ENCODE results near the gene ADARB2.

DNA sequence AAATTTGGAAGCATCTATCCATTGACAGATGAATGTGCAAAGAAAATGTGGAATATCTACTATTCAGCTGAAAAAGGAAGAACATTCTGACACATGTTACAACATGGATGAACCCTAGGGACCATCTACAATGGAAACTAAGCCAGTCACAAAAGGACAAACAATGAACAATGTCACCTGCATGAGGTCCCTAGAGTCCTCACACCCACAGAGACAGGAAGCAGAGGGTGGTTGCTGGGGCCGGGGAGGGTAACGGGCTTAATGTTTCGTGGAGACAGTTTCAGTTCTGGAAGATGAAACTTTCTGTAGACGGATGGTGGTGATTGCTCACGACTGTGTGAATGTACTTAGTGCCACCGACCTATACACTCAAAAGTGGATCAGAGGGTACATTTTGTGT is 282.9 kb downstream of the ADARB2 start:
- TF ChIP-seq, protein P1, sequence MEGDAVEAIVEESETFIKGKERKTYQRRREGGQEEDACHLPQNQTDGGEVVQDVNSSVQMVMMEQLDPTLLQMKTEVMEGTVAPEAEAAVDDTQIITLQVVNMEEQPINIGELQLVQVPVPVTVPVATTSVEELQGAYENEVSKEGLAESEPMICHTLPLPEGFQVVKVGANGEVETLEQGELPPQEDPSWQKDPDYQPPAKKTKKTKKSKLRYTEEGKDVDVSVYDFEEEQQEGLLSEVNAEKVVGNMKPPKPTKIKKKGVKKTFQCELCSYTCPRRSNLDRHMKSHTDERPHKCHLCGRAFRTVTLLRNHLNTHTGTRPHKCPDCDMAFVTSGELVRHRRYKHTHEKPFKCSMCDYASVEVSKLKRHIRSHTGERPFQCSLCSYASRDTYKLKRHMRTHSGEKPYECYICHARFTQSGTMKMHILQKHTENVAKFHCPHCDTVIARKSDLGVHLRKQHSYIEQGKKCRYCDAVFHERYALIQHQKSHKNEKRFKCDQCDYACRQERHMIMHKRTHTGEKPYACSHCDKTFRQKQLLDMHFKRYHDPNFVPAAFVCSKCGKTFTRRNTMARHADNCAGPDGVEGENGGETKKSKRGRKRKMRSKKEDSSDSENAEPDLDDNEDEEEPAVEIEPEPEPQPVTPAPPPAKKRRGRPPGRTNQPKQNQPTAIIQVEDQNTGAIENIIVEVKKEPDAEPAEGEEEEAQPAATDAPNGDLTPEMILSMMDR (IDR thresholded peaks at IDR 0.05; ENCODE audit: low read depth, low read length, missing input control) = no peak
- TF ChIP-seq, protein P2, sequence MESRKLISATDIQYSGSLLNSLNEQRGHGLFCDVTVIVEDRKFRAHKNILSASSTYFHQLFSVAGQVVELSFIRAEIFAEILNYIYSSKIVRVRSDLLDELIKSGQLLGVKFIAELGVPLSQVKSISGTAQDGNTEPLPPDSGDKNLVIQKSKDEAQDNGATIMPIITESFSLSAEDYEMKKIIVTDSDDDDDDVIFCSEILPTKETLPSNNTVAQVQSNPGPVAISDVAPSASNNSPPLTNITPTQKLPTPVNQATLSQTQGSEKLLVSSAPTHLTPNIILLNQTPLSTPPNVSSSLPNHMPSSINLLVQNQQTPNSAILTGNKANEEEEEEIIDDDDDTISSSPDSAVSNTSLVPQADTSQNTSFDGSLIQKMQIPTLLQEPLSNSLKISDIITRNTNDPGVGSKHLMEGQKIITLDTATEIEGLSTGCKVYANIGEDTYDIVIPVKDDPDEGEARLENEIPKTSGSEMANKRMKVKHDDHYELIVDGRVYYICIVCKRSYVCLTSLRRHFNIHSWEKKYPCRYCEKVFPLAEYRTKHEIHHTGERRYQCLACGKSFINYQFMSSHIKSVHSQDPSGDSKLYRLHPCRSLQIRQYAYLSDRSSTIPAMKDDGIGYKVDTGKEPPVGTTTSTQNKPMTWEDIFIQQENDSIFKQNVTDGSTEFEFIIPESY (IDR thresholded peaks at IDR 0.05) = no peak
- TF ChIP-seq FOXA1 (IDR thresholded peaks at IDR 0.05) = no peak
- TF ChIP-seq JUND (IDR thresholded peaks at IDR 0.05) = no peak
- TF ChIP-seq, protein P3, sequence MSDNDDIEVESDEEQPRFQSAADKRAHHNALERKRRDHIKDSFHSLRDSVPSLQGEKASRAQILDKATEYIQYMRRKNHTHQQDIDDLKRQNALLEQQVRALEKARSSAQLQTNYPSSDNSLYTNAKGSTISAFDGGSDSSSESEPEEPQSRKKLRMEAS (IDR thresholded peaks at IDR 0.05) = no peak
- TF ChIP-seq TAF1 (conservative IDR thresholded peaks at IDR 0.05) = no peak
